Vagina (tissue), 2 donors: Measurements from ENCODE around the gene OSGIN1.

Source experiments
- CTCF ChIP-seq, 3 experiments: fragments of 450-650 bp in 2 of 3; fragments of 200-600 bp in 1 of 3; sonication (generic) in 1 of 3; IDR thresholded peaks; one replicate each; pipeline ENCODE4 v1.5.1; 2017 to 2019; ENCODE audit warnings: antibody characterized with exemption in 3 of 3, mild to moderate bottlenecking in 2 of 3, moderate library complexity in 2 of 3
- POLR2A ChIP-seq, 2 donors: fragments of 450-650 bp; IDR thresholded peaks; one replicate each; pipeline ENCODE4 v1.6.1; 2017; ENCODE audit warnings: antibody characterized with exemption in 2 of 2, mild to moderate bottlenecking in 2 of 2, moderate library complexity in 2 of 2
- POLR2AphosphoS5 ChIP-seq, 2 donors: sonication (generic); formaldehyde crosslinking; IDR thresholded peaks; one replicate each; pipeline ENCODE4 v1.9.0; 2017; ENCODE audit warnings: antibody characterized with exemption in 2 of 2, mild to moderate bottlenecking in 2 of 2, low read depth in 1 of 2; ENCODE audit not compliant: insufficient read depth in 1 of 2

GRCh38 chr16:83913245-83913633 lies 39.8 kb upstream of the OSGIN1 start:
- no peak for TF ChIP-seq POLR2A (IDR thresholded peaks at IDR 0.05)
- TF ChIP-seq CTCF (IDR thresholded peaks at IDR 0.05) = no peak
- no peak for TF ChIP-seq POLR2AphosphoS5 (IDR thresholded peaks at IDR 0.05; ENCODE audit: insufficient read depth in 1 of 2, low read depth in 1 of 2)
